Spleen (tissue), 7 donors: Measurements from ENCODE around the gene FARP1.

Experiments
- CTCF ChIP-seq, 11 experiments: fragments of 200-600 bp in 7 of 11; fragments of 450-650 bp in 4 of 11; sonication (generic) in 4 of 11; IDR thresholded peaks in 8 of 11; conservative IDR thresholded peaks in 3 of 11; 1 replicate in 7 of 11; 2 replicates in 4 of 11; pipeline versions ENCODE4 v1.4.0 to v1.8.0; 2016 to 2021; ENCODE audit warnings: antibody characterized with exemption in 11 of 11, inconsistent platforms in 4 of 11, mild to moderate bottlenecking in 1 of 11
- POLR2A ChIP-seq, 3 donors: fragments of 450-650 bp; IDR thresholded peaks; one replicate each; pipeline ENCODE4 v1.5.1; 2017; ENCODE audit warnings: antibody characterized with exemption in 3 of 3, mild to moderate bottlenecking in 1 of 3
- POLR2AphosphoS5 ChIP-seq, 3 donors: sonication (generic); formaldehyde crosslinking; IDR thresholded peaks; one replicate each; pipeline ENCODE4 v1.5.1; 2017; ENCODE audit warnings: antibody characterized with exemption in 3 of 3
- donor health status: DM: no; HTN: no; CAD: no; lungs with moderate emphysema.
- donor health status: DM: no; HTN: no; CAD: no.
- donor health status: DM: no; HTN: no; CAD: no.

GRCh38 chr13:98363326-98363725 is 220.4 kb downstream of the FARP1 start:
- TF ChIP-seq POLR2A (IDR thresholded peaks at IDR 0.05) (no peak), CTCF (IDR thresholded peaks at IDR 0.05 in 8 of 11, conservative IDR thresholded peaks at IDR 0.05 in 3 of 11) (no peak), POLR2AphosphoS5 (IDR thresholded peaks at IDR 0.05) (no peak)
